ENCODE measurements around the gene OTOF.

OTOF gene

GRCh38 chr2:26465981-26466471 is 11.9 kb downstream of the OTOF start:
- no peak for DNase-seq (ENCODE audit: low read depth, low spot score)

DNA sequence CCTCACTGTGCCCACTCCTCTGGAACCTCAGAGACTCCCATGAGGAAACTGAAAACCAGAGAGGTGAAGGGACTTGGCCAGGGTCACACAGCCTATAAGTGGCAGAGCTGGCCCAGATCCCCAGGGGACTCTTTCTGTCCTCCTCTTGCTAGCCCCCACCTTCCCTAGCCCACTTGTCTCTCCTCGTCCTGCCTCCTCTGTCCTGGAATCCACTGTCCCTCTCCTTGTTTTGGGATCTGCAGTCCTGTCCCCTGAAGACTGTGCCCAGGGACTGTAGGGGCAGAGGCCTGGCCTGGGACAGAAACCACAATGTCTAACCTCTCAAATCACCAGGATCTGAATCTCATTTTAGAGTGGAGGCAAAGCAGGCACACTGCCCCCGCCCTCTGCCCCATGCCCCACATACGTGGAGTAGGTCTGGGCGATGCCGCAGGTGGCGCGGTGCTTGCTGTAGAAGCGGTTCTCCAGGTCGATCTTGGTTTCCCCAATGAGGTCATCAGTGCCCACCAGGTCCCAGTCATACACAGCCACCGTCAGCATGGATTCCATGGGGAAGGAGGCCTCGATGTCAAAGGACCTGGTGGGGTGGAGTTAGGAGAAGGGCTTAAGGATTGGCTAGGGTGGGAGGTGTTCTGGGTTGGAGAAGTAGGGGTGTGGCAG is 12.5 kb downstream of the OTOF start:
- DNase-seq (ENCODE audit: low read depth, low spot score): no peak

GRCh38 chr2:26464390-26465265 is 13.3 kb downstream of the OTOF start:
- DNase-seq (ENCODE audit: low read depth, low spot score): no peak

- no peak for DNase-seq (ENCODE audit: low read depth, low spot score)
Observed at GRCh38 chr2:26463244-26464192, 14.4 kb downstream of the OTOF start.

GRCh38 chr2:26462511-26463243 is 15.2 kb downstream of the OTOF start:
- DNase-seq (ENCODE audit: low read depth, low spot score): no peak

GRCh38 chr2:26462100-26462499 is 15.8 kb downstream of the OTOF start:
- no peak for DNase-seq (ENCODE audit: low read depth, low spot score)

GRCh38 chr2:26461601-26462023 is 16.3 kb downstream of the OTOF start:
- no peak for DNase-seq (ENCODE audit: low read depth, low spot score)

DNA sequence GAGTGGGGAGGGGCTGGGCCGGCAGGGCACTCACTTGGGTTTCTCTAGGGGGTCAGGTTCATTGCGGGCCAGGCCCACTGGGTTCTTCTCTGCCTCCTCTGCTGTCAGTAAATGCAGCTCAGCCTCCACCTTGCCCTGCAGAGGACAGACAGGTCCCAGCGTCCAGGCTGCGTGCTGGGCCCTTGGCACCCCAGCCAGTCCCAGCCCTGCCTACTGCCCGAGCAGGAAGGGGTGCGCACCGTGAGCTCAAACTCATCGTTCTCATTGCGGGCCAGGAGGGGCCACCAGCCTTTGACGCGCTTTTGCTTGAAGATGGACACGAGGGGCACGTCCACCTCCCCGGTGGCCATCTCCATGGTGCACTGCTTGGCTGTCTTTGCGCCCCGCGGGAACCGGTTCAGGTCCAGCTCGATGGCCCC is 17.3 kb downstream of the OTOF start:
- DNase-seq (ENCODE audit: low read depth, low spot score): no peak

- DNase-seq (ENCODE audit: low read depth, low spot score): no peak
Observed at GRCh38 chr2:26459991-26460612, 17.8 kb downstream of the OTOF start.

GRCh38 chr2:26458365-26459042 is 19.4 kb downstream of the OTOF start:
- no peak for DNase-seq (ENCODE audit: low read depth, low spot score)

- no peak for DNase-seq (ENCODE audit: low read depth, low spot score)
Observed at GRCh38 chr2:26457695-26458364, 20.1 kb downstream of the OTOF start.

DNA sequence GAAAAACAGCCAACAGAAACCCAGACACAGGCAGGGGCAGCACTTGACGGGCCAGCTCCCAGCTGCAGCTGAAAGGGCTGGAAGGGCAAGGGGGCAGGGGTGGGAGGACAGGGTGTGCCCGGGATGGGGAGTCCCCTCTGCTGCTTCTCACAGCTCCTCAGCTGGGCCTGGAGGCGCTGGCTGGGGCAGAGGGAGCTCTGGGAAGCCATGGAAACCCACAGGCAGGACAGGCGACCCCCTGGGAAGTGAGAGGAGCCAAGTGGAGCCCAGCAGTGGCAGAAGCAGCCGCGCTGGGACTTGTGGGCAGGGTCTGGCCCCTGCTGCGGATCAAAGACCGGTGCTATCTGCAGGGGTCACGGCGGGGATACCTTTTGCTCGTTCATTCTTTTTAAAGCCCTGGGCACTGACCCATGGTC is 20.7 kb downstream of the OTOF start:
- DNase-seq (ENCODE audit: low read depth, low spot score): no peak

- DNase-seq (ENCODE audit: low read depth, low spot score): no peak
Observed at GRCh38 chr2:26456440-26457250, 21.3 kb downstream of the OTOF start.

DNA sequence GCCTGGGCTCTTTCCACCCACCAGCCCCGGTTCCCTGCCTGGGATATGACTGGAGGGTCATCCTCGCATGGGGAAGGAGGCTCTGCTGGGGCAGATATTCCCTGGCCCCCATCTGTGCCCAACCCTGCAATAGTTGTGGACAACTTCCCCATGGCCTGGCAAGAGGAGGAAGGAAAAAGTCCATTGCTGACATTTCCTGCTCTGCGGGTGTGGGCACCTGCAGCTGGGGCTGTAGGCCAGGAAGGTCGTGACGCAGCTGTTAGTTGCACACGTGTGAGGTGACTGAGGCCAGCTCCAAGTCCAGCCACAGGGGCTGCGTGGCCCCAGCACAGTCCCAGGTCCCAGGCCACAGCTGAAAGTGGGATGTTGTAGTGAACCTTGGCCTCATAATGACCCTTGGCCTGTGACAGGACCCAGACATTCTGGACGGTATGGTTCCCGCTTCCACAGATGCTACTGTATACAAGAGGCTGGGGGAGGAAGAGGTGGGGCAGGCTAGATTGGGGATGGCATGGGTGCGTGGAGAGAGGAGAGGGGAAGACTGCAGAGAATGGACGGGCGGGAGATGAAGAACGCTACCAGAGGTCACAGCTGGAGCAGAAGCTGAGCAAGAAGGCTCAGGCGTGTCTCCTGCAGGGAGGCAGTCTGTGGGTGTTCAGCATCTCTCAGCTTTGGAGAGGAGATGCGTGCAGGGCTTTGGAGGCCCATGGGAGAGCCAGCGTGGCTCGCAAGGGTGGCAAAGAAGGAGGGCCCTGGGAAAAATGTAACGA is 22.1 kb downstream of the OTOF start:
- DNase-seq (ENCODE audit: low read depth, low spot score): no peak

GRCh38 chr2:26455037-26455669 is 22.8 kb downstream of the OTOF start:
- no peak for DNase-seq (ENCODE audit: low read depth, low spot score)

- no peak for DNase-seq (ENCODE audit: low read depth, low spot score)
Observed at GRCh38 chr2:26454561-26455001, 23.3 kb downstream of the OTOF start.

Measured in activated CD4-positive, CD25-positive, alpha-beta regulatory T cell treated with anti-CD3 and anti-CD28 coated beads, Interleukin-2, amount 50 U/mL, for 16 hours (primary cell).